ENCODE measurements around the gene DENND4B. TPM values are rescaled to one million over a fixed set of nuclear protein-coding genes. Genes with fewer than 3 reads are reported as not detected.

The DENND4B gene
- total RNA-seq, 6 experiments from 2014 or later, result 20.5 to 26.6 (median 23.4) TPM

GRCh38 chr1:153883223-153883622 lies 63.3 kb downstream of the DENND4B start:
- Mint-ChIP-seq H3K4me1 (ENCODE audit: low read depth) (peaks cover 11% of the 10 kb centered on the region), H3K27me3 (ENCODE audit: insufficient read depth) (no peaks in the 10 kb centered on the region; the same call in 1 of the 2 replicates), H3K36me3 (ENCODE audit: low read depth) (no peaks in the 10 kb centered on the region), H3K27ac (no peak overlapping the region), H3K9me3 (no peaks in the 10 kb centered on the region), H3K4me3 (no peak overlapping the region)
- DNase-seq, result no peak
- no peak for TF ChIP-seq CTCF (IDR thresholded peaks at IDR 0.05)

GRCh38 chr1:153882296-153882912 lies 64.1 kb downstream of the DENND4B start:
- Mint-ChIP-seq H3K27ac (no peak overlapping the region), H3K27me3 (ENCODE audit: insufficient read depth) (no peaks in the 10 kb centered on the region; the same call in 1 of the 2 replicates), H3K4me3 (no peak overlapping the region), H3K4me1 (ENCODE audit: low read depth) (peaks cover 6% of the 10 kb centered on the region; the same call in 1 of the 2 replicates), H3K36me3 (ENCODE audit: low read depth) (no peaks in the 10 kb centered on the region), H3K9me3 (no peaks in the 10 kb centered on the region)
- no peak for TF ChIP-seq CTCF (IDR thresholded peaks at IDR 0.05)
- DNase-seq, result no peak

- Mint-ChIP-seq H3K27ac (no peak overlapping the region), H3K9me3 (no peaks in the 10 kb centered on the region), H3K4me3 (no peak overlapping the region), H3K27me3 (ENCODE audit: insufficient read depth) (no peaks in the 10 kb centered on the region; the same call in 1 of the 2 replicates), H3K36me3 (ENCODE audit: low read depth) (no peaks in the 10 kb centered on the region), H3K4me1 (ENCODE audit: low read depth) (peaks cover 2% of the 10 kb centered on the region; the same call in 1 of the 2 replicates)
- no peak for TF ChIP-seq CTCF (IDR thresholded peaks at IDR 0.05)
- peak; percentile 43 for DNase-seq
Measured at GRCh38 chr1:153881751-153882150, 64.8 kb downstream of the DENND4B start.

- TF ChIP-seq CTCF (IDR thresholded peaks at IDR 0.05), result no peak
- no peak overlapping the region for H3K27ac Mint-ChIP-seq
- H3K27me3 Mint-ChIP-seq (ENCODE audit: insufficient read depth), result no peaks in the 10 kb centered on the region; the same call in 1 of the 2 replicates
- H3K4me3 Mint-ChIP-seq, result no peak overlapping the region
- no peaks in the 10 kb centered on the region for H3K9me3 Mint-ChIP-seq
- DNase-seq, result peak; percentile 85
- no peaks in the 10 kb centered on the region for H3K36me3 Mint-ChIP-seq (ENCODE audit: low read depth)
- H3K4me1 Mint-ChIP-seq (ENCODE audit: low read depth), result no peaks in the 10 kb centered on the region
Measured at GRCh38 chr1:153880962-153881361, 65.6 kb downstream of the DENND4B start.

- TF ChIP-seq CTCF (IDR thresholded peaks at IDR 0.05), result no peak
- H3K4me1 Mint-ChIP-seq (ENCODE audit: low read depth), result 0 out of 2 replicates have a peak, but pooled peaks cover 4% of the 10 kb centered on the region
- DNase-seq, result no peak
- no peak overlapping the region for H3K27ac Mint-ChIP-seq
- peaks cover 2% of the 10 kb centered on the region for H3K27me3 Mint-ChIP-seq (ENCODE audit: insufficient read depth)
- H3K9me3 Mint-ChIP-seq, result no peaks in the 10 kb centered on the region
- peaks cover 6% of the 10 kb centered on the region; the same call in 1 of the 2 replicates for H3K36me3 Mint-ChIP-seq (ENCODE audit: low read depth)
- H3K4me3 Mint-ChIP-seq, result no peak overlapping the region
Measured at GRCh38 chr1:153880024-153880423, 66.5 kb downstream of the DENND4B start.

Small RNAs within 50 kb of the gene (microRNA-seq; reads per million reads assigned to microRNA genes)
- gene MIR6737, result not detected

Other genes with a start within 250 kb of the DENND4B start
- gene INTS3, start 218.7 kb downstream of the DENND4B start, total RNA-seq (2021; fragmentation: NEBNext Ultra II Directional; extraction: Animal tissue kit (Norgen Biotek cat#: 25700)), result 10 to 100 TPM; 33.6 to 43.8 (median 36.4) TPM
- 1 to 10 TPM; 5.0 to 7.0 (median 6.1) TPM for gene SLC27A3, start 171.3 kb downstream of the DENND4B start, total RNA-seq (2021; fragmentation: NEBNext Ultra II Directional; extraction: Animal tissue kit (Norgen Biotek cat#: 25700))
- gene GATAD2B, start 23.7 kb downstream of the DENND4B start, total RNA-seq (2021; fragmentation: NEBNext Ultra II Directional; extraction: Animal tissue kit (Norgen Biotek cat#: 25700)), result 10 to 100 TPM; 29.3 to 40.9 (median 38.4) TPM
- gene CRTC2, start 11.9 kb upstream of the DENND4B start, total RNA-seq (2021; fragmentation: NEBNext Ultra II Directional; extraction: Animal tissue kit (Norgen Biotek cat#: 25700)), result 10 to 100 TPM; 22.3 to 31.3 (median 29.1) TPM
- gene SLC39A1, start 16.8 kb upstream of the DENND4B start, total RNA-seq (2021; fragmentation: NEBNext Ultra II Directional; extraction: Animal tissue kit (Norgen Biotek cat#: 25700)), result 10 to 100 TPM; 88.8 to 95.7 (median 93.0) TPM
- gene CREB3L4, start 21.2 kb upstream of the DENND4B start, total RNA-seq (2021; fragmentation: NEBNext Ultra II Directional; extraction: Animal tissue kit (Norgen Biotek cat#: 25700)), result 1 to 10 TPM; 3.6 to 4.6 (median 4.1) TPM
- gene JTB, start 31.0 kb upstream of the DENND4B start, total RNA-seq (2021; fragmentation: NEBNext Ultra II Directional; extraction: Animal tissue kit (Norgen Biotek cat#: 25700)), result 100 to 1,000 TPM in 5 of 6 experiments, 10 to 100 TPM in 1; 99.3 to 128 (median 109) TPM
- gene RAB13, start 39.6 kb upstream of the DENND4B start, total RNA-seq (2021; fragmentation: NEBNext Ultra II Directional; extraction: Animal tissue kit (Norgen Biotek cat#: 25700)), result 100 to 1,000 TPM; 119 to 138 (median 128) TPM
- 1,000 to 10,000 TPM in 4 of 6 experiments, 100 to 1,000 TPM in 2; 954 to 1,562 (median 1,206) TPM for gene RPS27, start 44.0 kb upstream of the DENND4B start, total RNA-seq (2021; fragmentation: NEBNext Ultra II Directional; extraction: Animal tissue kit (Norgen Biotek cat#: 25700))
- gene NUP210L, start 208.4 kb upstream of the DENND4B start, total RNA-seq (2021; fragmentation: NEBNext Ultra II Directional; extraction: Animal tissue kit (Norgen Biotek cat#: 25700)), result not detected
- gene TPM3, start 245.4 kb upstream of the DENND4B start, total RNA-seq (2021; fragmentation: NEBNext Ultra II Directional; extraction: Animal tissue kit (Norgen Biotek cat#: 25700)), result 100 to 1,000 TPM; 503 to 809 (median 701) TPM